ENCODE results near the gene CARNS1.

DNA sequence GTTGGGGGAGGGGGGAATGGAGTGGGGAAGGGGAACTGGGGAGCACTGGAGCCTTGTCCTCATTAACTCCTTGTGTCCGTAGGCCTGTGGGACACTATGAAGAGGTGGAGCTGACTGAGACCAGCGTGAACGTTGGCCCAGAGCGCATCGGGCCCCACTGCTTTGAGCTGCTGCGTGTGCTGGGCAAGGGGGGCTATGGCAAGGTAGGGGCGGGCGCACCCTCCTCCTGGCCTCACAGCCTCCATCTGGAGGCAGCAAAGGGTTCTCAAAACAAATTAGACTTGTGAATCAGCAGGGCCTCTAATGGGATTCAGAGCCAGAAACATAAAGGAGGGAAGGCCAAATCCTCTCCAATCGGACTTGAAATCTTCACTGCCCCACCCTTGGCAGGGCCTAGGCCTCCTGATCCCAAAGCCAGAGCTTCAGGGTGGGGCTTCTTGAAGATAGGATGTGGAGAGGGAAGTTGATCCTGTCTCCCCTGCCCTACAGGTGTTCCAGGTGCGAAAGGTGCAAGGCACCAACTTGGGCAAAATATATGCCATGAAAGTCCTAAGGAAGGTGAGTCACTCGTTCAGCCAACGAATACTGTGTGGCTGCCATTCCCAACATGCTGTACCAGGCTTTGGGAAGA, 13.7 kb downstream of the CARNS1 start:
- TF ChIP-seq SUZ12 (IDR thresholded peaks at IDR 0.05; ENCODE audit: extremely low read depth, insufficient read depth, insufficient read length) (no peak), YY1 (IDR thresholded peaks at IDR 0.05; ENCODE audit: insufficient read depth, insufficient read length) (no peak)
